HG03095 (cell line): ENCODE results near the gene BICC1.

Experiments
- ATAC-seq: cut with Tn5 transposase; IDR thresholded peaks from one replicate; pipeline ENCODE4 v1.9.1; 2021; ENCODE audit warnings: moderate library complexity; ENCODE audit not compliant: unreplicated experiment

BICC1 gene

DNA sequence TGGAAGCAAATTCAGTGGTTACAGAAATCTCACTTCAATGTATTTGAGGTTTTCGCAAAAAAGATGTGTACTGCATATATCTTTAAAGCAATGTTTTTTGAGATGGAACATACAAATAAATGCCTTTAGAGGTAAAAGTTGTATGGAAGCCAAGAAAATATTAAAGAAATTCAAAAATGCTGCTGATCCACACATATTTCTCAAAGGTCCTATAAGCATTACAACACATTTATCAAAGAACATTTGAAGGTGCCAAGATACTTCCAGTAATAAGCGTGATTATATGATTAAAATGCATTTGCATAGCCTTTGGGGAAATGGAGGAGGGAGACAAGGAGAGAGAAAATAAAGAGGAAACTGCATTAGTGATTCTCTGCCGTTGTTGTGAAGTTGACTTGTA lies 260.1 kb downstream of the BICC1 start:
- no peak for ATAC-seq

DNA sequence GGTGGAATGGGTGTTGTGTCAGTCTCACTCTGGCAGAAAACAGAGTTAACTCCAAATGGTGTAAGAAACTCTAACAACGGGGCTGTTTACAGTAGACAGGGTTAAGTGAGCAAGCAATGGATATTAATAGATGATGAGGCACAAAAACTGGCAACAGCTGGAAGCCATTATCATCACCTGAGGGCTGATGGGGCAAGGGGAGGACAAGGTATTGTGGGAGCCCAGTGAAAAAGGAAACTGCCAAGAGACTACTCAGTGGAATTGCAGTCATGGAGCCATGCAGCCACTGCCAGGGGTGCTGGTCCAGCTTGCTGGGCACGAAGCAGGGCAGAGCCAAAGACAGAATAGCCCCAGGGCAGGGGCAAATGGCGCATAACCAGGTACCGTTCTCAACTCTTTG lies 260.7 kb downstream of the BICC1 start:
- no peak for ATAC-seq

DNA sequence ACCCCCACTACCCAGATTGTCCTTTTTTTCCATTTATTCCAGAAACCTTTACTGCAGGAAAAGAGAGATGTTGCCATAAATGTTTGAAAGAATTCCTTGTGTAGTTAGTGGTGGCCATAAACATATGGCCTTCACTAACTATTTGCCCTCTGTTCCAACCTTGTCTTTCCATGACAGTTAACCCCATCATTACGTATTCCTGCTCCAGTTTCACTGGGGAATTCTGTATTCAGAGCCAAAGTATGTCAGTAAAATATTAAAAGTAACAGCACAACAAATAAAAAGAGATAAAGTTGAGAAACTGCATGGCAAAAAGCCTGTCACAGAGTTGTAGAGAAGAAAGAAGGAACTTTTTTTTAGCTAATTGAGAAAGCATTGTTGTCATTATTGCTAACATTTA lies 261.3 kb downstream of the BICC1 start:
- no peak for ATAC-seq

DNA sequence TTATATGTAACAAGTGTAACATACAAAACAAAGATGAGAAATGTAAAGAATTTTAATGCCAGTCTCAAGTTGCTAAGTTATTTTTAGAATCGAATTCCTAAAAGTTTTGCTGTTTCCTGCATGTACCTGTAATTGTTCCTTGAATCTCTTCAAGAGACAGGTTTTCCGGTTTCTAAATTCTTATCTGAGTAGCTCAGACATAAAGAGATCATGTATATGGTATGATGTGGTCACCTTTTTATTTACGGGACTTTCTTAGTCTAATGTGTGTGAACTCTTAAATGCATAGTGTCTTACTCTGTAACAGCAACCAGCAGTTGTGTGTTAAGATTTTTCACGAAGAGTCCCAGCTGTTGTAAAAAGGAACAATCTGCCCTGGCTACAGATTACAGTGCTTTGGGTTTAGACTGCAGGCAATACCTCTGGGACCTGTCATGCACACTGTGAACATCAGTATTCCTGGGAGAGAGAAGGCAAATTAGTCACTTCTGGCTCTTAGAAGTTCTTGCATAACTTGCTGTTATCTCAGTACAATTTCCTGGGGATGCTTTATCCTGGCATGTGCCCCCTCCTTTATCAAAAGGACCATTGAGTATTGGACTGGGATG lies 263.4 kb downstream of the BICC1 start:
- no peak for ATAC-seq

DNA sequence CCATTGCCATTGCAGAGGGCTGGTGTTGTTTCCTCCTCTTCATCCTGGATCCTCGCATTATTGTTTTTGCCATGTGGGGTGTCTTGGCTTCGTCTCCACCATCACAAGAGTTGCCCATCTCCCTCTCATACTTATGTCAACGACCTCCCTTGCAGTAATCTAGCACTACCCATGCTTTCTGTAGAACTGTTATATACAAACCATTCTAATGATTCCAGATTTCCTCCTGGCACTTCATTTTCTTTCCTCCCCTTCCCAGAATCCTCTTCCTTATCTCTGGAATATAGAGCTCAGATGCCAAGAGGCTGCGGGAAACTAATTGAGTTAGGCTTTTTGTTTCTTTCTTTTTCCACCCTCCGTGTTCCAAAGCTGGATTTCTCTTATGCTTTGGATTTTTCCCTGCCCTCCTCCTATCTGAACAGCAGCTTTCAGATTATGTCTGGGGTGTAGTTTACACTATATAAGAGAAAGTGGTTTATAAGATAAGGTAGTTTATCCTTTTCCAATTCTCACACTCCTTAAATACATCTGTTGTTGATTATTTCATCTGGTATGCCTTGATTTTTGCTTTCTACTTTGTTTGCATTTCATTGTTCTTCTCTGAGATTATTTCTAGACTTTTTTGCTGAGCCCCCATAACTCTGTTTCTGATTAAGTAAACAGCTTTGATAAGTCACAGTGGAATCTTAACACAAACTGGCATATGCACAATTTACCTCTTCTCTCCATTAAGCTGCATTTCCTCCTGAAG lies 264.1 kb downstream of the BICC1 start:
- ATAC-seq: no peak

DNA sequence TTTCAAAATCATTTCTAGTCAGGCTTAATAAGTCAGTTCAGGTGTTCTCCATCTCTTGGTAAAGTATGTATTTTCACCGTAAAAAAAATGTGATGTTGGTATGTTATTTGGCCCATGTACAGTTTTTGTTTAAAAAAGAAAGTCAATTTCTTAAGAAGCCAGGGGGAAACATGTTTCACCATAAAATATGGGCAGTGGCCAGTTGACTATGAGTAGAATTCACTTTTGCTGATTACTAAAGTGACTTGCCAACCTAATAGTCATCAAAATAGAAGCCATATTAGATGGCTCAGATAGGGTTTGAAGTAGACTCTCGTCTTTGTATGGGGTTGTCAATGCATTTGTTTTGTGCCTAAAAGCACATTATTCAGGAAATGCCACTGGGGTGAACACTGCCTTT lies 266.3 kb downstream of the BICC1 start:
- ATAC-seq: no peak

DNA sequence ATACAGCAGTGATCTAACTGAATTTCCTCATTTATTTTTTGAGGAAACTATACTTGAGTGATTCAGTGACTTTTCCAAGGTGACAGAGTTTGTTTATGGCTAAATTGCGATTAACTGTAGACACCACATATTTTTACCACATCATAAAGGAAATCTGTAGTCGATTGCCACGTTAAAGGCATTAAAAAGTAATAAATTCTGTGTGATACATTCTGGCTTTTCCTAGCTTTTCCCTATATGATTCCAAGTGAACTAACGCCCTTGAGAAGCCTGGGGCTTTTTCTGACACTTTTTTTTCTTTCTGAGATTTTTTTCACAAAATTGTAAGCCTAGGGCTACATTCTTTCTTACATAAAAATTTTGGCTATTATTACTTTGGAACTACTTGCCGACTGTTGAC lies 266.9 kb downstream of the BICC1 start:
- no peak for ATAC-seq

DNA sequence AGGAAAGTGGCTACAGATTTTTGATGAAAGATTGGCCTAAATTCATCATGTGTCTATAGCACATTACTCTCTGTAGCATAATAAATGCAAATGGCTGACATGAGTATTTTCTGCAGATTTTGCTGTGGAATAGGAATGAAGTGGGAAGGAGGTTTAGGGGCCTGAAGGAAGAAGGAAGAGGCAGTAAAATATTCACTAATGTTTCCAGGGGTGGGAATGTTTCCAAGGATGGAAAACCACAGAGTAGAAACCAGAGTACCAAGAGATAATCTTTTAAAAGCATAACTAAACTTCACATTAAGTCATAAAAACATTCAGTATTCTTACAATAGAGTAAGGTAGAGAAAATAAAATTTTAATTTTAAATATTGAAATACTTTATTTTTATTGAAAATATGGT lies 267.8 kb downstream of the BICC1 start:
- no peak for ATAC-seq

DNA sequence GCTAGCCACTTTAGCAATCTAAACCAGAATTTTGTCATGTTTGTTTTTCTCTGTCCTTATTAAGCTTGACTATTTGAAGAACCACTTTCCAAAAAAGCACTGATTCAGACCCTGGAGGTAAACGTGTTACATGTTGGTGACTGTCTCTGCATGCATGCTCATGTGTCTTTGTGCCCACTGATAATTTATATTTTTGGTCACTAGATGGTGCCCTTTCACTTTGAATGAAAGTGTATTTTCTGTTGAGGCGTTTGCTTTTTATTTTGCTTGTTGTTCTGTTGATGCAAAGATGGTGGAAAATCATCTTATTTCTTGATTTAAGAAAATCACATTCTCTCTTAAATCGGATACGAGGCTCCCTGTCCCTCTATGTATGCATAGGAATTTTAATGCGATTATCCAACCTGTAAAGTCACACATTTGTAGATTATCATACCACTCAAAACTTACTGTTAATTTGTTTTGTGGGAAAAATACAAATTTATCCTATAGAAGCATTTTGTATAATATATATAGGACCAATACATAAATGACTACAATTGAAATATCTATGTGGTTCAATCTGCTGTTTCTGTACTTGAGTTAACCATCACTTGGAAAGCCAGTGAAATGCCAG lies 269.3 kb downstream of the BICC1 start:
- ATAC-seq: no peak

DNA sequence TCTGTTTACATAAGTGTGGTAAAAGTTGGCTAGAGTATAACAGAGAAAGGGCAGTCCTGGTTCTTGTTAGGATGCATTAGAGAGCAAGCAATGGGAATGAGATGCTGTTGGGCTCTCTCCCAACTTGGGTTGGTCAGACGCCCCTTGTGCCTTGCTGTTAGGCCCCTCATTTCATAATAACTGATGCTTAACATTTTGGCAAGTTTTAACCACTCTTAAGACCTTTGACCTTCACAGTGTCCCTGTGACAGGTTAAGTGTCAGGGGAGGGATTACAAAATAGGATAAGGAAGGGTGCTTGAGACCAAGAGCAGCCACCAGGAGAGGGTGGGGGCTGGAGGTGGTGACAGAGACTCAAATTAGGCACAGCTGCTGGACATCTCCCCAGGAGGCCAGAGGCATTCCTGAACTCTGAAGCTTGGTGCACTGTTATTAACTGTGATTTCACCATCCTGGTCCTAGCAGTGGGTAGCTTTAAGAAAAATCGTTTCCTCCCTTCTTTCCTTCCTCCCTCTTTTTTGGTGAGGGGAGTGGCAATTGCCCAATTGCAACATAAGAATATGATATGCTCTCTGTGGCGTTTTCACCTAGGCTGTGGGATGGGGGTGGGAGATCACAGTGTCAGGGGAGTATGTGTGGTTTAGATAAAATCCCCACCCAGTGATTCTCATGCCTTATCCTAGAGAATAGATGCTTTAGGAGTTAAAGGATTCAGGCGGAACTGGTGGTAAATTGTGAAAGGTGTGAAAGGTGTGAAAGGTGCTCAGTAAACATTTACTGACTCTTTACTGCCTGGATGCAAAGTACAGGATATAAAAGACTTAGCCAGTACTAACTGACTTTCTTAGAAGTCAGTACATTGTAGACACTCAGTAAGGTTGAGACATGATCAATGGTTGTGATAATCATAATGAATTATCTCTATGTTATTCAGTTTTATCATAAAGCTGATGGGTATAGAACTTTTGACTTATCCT lies 270.5 kb downstream of the BICC1 start:
- ATAC-seq: no peak

DNA sequence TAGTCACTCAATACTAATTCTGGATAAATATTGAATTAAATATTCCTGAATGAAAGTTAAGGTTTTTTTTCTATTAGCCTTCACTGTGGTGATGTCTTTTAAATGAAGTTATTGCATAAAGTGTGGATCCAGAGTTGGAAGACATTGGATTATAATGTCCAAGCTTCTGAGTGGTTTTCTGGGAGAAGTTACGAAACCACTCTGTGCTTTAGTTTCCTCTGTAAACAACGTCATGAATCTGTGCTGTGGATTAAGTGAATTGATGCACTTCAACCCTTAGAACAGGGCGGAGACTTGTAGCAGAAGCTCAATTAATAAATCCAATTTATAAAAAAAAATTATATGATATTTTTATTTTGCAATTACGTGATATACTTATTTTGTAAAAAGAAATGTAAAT lies 271.7 kb downstream of the BICC1 start:
- ATAC-seq: no peak

DNA sequence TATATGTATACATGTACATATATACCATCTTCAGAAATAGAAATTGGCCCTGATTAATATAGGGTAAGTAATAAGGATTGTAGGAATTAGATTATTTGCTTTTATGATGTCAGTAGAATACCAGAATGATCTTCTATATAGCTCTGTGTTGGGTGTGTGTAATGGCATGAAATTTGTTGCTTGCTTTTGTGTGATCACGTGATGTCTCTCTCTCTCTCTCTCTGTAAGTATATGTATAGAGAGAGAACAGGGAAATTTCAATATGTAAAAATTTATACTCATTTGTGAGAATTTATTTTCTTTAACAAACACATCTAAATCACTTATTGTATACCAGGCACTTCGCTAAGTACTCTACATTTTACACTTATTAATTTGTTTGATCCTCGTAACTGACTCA lies 272.7 kb downstream of the BICC1 start:
- no peak for ATAC-seq

DNA sequence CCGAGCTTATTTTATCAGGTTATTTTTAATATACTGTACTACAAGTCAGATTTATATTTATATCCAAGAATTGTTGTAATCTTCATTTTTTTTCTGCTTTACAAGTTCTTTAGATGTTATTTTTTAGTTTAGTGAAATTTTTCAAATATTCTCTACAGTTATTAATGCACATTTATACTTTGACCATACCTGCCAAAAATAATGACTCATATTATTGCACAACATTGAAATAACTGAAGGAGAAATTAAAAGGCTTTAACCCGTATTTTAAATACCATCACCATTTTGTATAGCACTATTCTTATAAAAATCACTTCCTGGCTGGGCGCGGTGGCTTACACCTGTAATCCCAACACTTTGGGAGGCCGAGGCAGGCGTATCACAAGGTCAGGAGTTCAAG lies 278.5 kb downstream of the BICC1 start:
- no peak for ATAC-seq

DNA sequence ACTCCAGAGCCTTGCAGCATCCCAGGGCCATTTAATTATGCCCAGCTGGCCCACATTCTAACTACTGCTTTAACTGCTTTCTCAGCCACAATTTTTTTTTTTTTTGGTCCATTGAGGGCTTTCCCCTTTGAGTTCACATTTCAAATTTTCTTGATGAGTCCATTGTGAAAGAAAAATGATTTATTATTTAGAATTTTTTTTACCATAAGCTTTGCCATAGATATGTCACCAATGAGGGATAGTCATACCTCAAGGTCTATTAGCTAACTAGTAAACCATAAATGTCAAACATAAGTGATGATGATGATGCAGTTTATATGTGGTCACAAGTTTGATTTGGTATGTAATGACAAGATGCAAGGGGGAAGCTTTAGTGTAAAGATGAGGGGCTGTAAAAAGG lies 282.9 kb downstream of the BICC1 start:
- ATAC-seq: no peak

DNA sequence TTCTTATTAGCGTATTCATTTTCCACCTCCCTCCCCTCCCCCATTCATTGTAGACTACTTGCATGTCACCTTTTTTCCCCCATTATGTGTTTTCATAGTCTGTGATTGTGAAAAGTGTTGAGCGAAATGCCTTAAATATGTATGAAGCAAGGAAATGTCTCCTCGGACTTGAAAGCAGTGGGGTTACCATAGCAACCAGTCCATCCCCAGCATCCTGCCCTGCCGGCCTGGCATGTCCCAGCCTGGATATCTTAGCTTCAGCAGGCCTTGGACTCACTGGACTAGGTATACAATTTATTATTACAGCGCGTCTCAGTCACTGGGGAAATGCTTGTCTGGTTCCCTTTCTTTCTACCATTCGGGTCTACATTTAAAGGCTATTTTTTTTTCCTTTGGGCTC lies 283.6 kb downstream of the BICC1 start:
- no peak for ATAC-seq

DNA sequence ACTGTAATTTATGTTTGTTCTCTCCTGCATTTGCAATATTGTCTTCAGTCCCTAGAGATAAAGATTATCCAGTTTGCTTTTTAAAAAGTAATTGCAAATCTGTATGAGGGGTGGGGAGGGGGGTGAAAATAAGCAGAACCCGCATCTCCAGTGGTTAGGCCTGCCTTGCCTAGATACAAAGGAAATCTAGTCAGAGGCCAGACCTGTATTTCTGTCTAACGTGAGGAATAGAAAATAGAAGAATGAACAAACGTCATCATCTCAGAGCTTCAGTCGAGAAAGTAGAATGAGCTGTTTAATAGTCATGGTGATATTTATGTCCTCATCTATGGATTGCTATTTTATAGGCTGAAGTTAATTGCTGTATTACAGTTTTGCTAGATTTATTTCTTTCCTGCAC lies 284.2 kb downstream of the BICC1 start:
- no peak for ATAC-seq

DNA sequence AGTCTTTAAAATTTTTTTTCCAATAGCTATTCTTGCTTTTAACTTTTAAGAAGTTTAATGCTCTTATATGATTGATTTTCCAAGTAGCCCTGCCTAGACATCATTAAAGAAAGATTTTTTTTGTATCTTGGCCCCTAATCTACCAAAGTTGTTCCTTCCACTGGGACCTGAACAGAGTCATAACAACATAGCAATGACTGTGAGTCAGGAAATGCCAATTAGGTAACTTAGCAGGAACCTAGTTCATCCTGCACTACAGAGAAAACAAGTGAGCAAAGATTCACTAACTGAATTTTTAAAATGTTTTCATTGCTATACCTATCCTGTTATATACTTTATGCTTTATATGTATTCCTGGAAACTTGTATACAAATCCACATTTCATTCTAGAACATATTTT lies 284.7 kb downstream of the BICC1 start:
- no peak for ATAC-seq

DNA sequence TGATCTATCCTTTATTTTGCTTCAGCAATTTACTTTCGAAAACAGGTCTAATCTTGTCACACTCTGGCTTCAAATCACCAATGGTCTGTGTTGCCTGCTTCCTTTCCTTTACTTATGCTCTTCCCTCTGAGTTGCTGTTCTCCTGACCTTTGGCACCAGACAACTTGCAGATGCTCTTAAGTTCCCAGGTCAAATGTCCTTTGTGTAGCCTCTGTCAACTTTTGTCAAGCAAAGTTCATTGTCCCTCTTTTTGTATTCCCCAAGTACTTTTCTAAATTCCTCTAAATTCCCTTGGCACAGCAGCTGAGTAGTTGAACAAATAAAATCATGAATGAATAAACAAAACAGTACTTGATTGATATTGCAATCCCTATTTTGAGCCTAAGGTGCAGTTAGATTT lies 289.4 kb downstream of the BICC1 start:
- no peak for ATAC-seq

DNA sequence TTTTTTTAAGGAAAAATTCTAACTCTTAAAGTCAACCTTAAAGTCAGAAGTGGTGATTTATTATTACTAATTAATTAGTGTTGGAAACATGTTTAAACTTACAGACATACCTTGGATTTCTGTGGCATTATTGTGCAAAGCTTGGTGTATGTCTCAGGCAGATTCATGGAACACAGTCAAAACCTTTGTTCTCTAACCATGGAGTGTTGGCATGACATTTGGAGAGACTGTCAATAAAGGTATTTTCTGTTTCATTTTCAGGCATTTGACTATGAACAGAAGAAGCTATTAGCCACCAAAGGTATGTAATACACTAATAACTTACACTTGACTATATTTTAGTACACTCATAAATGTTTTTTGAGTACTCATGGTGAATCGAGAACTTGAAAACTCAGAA lies 293.7 kb downstream of the BICC1 start:
- ATAC-seq: no peak

DNA sequence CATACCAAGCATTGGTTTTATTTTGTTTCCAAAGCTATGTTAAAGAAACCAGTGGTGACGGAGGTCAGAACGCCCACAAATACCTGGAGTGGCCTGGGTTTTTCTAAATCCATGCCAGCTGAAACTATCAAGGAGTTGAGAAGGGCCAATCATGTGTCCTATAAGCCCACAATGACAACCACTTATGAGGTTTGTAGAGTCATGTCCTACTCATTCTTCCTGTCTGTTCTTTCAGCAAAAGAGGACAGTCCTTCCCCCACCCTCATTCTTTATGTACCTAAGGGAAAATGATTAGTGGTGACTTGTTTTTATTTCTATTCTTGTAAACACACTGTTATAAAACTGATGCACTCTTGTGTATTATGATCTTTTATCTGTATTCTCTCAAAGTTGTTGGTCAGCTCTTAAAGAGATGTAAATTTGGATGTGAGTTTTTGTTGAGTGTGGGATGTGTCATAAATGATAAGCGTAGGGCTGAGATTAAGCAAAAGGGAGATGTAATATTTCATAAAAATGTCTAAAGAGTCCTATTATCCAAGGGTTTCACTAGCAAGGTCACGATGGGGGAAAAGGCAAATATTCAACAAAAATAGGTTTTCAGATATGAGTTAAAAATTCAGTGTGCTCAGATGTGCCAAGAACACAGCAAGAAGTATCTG lies 294.4 kb downstream of the BICC1 start:
- no peak for ATAC-seq

DNA sequence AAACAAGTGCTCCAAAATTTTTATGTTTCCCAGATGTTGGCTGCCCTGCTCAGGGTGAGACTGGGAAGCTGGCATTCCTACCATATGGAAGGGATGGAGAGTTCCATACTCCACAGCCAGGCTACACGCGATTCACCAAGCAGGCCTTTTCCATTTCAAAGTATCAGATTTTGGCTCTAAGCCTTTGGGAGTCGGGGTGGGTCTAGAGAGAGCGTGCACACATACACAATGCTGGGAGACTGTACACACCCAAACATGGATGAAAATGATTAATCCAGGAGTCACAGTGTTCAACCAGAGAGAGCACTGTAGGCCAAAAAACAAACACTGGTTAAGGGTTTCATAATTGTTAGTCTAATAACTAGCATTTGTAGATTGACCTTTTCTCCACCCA lies 295.0 kb downstream of the BICC1 start:
- ATAC-seq: no peak
